ENCODE measurements around the gene EXOC3L2.
"Not testable (repeated sequence)": the region's sequence is repeated elsewhere in the genome, so short reads cannot be mapped to it uniquely, and the experiment has no call there.

The EXOC3L2 gene

DNA sequence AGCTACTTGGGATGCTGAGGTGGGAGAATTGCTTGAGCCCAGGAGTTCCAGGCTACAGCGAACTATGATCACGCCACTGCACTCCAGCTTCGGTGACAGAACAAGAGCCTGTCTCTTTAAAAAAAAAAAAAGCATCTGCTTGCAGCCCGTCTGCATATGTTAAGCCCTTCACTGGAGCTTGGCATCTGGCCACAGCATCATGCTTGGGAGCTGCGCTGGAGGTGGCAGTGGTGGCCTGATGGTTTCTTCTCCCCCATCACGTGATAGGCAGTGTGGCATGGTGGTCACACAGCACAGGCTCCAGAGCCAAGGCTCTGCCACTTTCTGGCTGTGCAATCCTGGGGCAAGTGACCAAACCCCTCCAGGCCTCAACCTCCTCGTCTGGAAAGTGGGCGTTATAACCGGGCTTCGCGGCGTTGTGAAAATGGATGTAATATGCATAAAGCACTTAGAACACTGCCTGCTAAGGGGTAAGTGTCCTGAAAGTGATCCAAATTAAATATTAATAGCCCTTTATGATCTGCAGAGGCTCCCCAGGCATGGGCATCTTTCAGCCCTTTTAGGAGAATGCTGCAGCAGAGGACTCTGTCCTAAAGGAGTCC lies 30.3 kb upstream of the EXOC3L2 start:
- Histone ChIP-seq H3K4me1 (ENCODE audit: control insufficient read depth, insufficient read depth, low read length) (no peaks in the 10 kb centered on the region), H3K4me3 (ENCODE audit: low read depth, low read length) (no peak overlapping the region), H3K9me3 (ENCODE audit: control insufficient read depth, insufficient read depth, low read length) (no peaks in the 10 kb centered on the region), H3K27me3 (ENCODE audit: control insufficient read depth, insufficient read depth, low read length) (no peaks in the 10 kb centered on the region), H3K27ac (ENCODE audit: low read depth, low read length) (no peak overlapping the region), H3K36me3 (ENCODE audit: control insufficient read depth, insufficient read depth, low read length) (peaks cover 58% of the 10 kb centered on the region), H3K9ac (ENCODE audit: low read depth, low read length) (no peak overlapping the region)

DNA sequence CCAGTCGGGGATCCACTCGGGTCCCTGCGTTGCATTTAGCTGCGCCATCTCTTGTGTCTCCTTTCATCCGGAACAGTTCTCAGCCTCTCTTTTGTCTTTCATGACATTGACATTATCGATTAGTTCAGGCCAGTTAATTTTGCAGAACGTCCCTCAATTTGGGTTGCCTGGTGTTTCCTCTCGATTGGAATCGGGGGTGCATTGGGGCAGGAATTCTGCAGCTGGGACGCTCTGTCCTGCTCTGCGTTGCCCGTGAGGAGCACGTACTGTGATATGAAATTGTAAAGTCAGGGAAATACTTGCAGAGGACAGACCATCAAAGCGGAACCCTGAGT lies 28.3 kb upstream of the EXOC3L2 start:
- H3K9me3 ChIP-seq (ENCODE audit: control insufficient read depth, insufficient read depth, low read length) = no peaks in the 10 kb centered on the region
- no peaks in the 10 kb centered on the region for H3K27me3 ChIP-seq (ENCODE audit: control insufficient read depth, insufficient read depth, low read length)
- H3K9ac ChIP-seq (ENCODE audit: low read depth, low read length) = no peak overlapping the region
- H3K4me1 ChIP-seq (ENCODE audit: control insufficient read depth, insufficient read depth, low read length) = no peaks in the 10 kb centered on the region
- H3K4me3 ChIP-seq (ENCODE audit: low read depth, low read length) = no peak overlapping the region
- H3K36me3 ChIP-seq (ENCODE audit: control insufficient read depth, insufficient read depth, low read length) = peaks cover 47% of the 10 kb centered on the region
- no peak overlapping the region for H3K27ac ChIP-seq (ENCODE audit: low read depth, low read length)

DNA sequence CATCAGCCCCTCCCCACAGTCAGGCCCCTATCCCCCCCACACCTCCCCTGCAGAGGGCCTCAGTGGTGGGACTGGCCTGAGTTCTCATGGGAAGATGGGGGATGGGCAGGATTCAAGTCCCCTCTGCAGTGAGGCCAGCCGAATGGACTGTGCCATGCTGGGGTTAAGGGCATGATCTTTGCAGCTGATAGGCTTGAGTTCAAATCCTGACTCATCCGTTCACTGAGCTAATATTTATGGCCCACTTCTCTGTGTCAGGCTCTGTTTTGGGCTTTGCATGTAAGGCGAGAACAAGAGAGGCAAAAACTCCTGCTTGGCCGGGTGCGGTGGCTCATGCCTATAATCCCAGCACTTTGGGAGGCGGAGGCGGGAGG lies 26.5 kb upstream of the EXOC3L2 start:
- Histone ChIP-seq H3K4me3 (ENCODE audit: low read depth, low read length) (no peak overlapping the region), H3K27me3 (ENCODE audit: control insufficient read depth, insufficient read depth, low read length) (no peaks in the 10 kb centered on the region), H3K9ac (ENCODE audit: low read depth, low read length) (no peak overlapping the region), H3K36me3 (ENCODE audit: control insufficient read depth, insufficient read depth, low read length) (peaks cover 44% of the 10 kb centered on the region), H3K4me1 (ENCODE audit: control insufficient read depth, insufficient read depth, low read length) (no peaks in the 10 kb centered on the region), H3K9me3 (ENCODE audit: control insufficient read depth, insufficient read depth, low read length) (no peaks in the 10 kb centered on the region), H3K27ac (ENCODE audit: low read depth, low read length) (no peak overlapping the region)

DNA sequence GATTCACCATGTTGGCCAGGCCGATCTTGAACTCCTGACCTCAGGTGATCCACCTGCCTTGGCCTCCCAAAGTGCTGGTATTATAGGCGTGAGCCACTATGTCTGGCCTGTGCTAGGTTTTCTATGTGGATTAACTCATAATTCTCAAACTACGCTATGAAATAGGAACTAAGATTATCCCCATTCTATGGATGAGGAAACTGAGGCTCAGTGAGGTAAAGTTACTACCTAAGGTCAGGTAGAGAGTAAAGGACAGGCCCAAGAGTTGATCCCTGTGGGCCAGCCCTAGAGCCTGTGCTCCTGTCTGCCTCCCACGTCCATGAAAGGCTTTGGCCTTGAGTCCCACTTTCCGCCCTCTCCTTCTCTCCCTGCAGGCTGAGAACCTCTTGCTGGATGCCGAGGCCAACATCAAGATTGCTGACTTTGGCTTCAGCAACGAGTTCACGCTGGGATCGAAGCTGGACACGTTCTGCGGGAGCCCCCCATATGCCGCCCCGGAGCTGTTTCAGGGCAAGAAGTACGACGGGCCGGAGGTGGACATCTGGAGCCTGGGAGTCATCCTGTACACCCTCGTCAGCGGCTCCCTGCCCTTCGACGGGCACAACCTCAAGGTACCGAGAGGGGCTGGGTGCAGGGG lies 26.0 kb upstream of the EXOC3L2 start:
- Histone ChIP-seq H3K27me3 (ENCODE audit: control insufficient read depth, insufficient read depth, low read length) (no peaks in the 10 kb centered on the region), H3K36me3 (ENCODE audit: control insufficient read depth, insufficient read depth, low read length) (peaks cover 45% of the 10 kb centered on the region), H3K9me3 (ENCODE audit: control insufficient read depth, insufficient read depth, low read length) (no peaks in the 10 kb centered on the region), H3K4me3 (ENCODE audit: low read depth, low read length) (no peak overlapping the region), H3K4me1 (ENCODE audit: control insufficient read depth, insufficient read depth, low read length) (no peaks in the 10 kb centered on the region), H3K27ac (ENCODE audit: low read depth, low read length) (no peak overlapping the region), H3K9ac (ENCODE audit: low read depth, low read length) (no peak overlapping the region)

DNA sequence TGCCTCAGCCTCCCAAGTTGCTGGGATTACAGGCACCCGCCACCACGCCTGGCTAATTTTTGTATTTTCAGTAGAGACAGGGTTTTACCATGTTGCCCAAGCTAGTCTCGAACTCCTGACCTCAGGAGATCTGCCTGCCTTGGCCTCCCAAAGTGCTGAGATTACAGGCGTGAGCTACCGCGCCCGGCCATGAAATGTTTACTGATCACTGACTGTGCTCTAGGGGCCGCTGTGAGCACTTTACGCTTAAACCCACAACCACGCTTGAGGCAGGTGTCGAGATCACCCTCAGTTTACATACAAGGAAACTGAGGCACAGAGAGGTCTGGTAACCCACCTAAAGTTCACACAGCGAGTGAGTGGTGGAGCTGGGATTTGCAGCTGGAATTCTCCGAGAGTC lies 24.7 kb upstream of the EXOC3L2 start:
- not testable (repeated sequence) for H3K9ac ChIP-seq (ENCODE audit: low read depth, low read length); H3K4me1 ChIP-seq (ENCODE audit: control insufficient read depth, insufficient read depth, low read length); H3K27ac ChIP-seq (ENCODE audit: low read depth, low read length); H3K4me3 ChIP-seq (ENCODE audit: low read depth, low read length); H3K27me3 ChIP-seq (ENCODE audit: control insufficient read depth, insufficient read depth, low read length); H3K9me3 ChIP-seq (ENCODE audit: control insufficient read depth, insufficient read depth, low read length)
- peaks cover 40% of the 10 kb centered on the region for H3K36me3 ChIP-seq (ENCODE audit: control insufficient read depth, insufficient read depth, low read length)

DNA sequence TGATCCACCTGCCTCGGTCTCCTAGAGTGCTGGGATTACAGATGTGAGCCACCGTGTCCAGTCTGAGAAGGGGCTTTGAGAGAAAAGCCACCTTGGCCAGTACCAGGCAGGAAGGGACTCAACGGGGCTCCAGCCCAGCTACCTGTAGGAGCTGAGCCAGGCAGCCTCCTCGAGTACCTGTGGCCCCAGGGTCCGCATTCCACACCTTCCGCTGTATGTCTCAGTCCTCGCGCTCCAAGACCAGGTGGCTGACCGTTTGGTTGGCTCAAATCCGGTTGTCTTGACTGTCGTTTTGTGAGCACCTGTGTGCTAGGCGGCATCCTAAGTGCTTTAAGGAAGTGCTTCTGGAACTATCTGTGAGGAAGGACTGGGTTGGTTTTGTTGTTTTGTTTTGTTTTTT lies 22.1 kb upstream of the EXOC3L2 start:
- no peaks in the 10 kb centered on the region for H3K27me3 ChIP-seq (ENCODE audit: control insufficient read depth, insufficient read depth, low read length)
- peaks cover 27% of the 10 kb centered on the region; the same call in 1 of the 2 replicates for H3K36me3 ChIP-seq (ENCODE audit: control insufficient read depth, insufficient read depth, low read length)
- no peaks in the 10 kb centered on the region for H3K4me1 ChIP-seq (ENCODE audit: control insufficient read depth, insufficient read depth, low read length)
- no peaks in the 10 kb centered on the region for H3K9me3 ChIP-seq (ENCODE audit: control insufficient read depth, insufficient read depth, low read length)
- no peak overlapping the region for H3K27ac ChIP-seq (ENCODE audit: low read depth, low read length)
- no peak overlapping the region for H3K9ac ChIP-seq (ENCODE audit: low read depth, low read length)
- H3K4me3 ChIP-seq (ENCODE audit: low read depth, low read length) = no peak overlapping the region

DNA sequence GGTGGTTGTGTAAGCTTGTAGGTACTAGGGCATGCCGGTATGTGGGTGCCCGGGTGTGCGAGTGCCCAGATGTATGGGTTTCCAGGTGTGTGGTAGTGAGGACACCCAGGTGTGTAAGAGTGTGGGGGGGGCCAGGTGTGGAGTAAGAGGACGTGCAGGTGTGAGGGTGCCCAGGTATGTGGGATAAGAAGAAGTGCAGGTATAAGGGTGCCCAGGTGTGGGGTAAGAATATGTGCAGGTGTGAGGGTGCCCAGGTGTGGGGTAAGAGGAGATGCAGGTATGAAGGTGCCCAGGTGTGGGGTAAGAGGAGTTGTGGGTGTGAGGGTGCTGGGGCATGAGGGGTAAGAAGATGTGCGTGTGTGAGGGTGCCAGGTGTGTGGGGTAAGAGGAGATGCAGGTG lies 20.2 kb upstream of the EXOC3L2 start:
- no peak overlapping the region for H3K27ac ChIP-seq (ENCODE audit: low read depth, low read length)
- no peak overlapping the region for H3K9ac ChIP-seq (ENCODE audit: low read depth, low read length)
- peaks cover 14% of the 10 kb centered on the region; the same call in 1 of the 2 replicates for H3K36me3 ChIP-seq (ENCODE audit: control insufficient read depth, insufficient read depth, low read length)

DNA sequence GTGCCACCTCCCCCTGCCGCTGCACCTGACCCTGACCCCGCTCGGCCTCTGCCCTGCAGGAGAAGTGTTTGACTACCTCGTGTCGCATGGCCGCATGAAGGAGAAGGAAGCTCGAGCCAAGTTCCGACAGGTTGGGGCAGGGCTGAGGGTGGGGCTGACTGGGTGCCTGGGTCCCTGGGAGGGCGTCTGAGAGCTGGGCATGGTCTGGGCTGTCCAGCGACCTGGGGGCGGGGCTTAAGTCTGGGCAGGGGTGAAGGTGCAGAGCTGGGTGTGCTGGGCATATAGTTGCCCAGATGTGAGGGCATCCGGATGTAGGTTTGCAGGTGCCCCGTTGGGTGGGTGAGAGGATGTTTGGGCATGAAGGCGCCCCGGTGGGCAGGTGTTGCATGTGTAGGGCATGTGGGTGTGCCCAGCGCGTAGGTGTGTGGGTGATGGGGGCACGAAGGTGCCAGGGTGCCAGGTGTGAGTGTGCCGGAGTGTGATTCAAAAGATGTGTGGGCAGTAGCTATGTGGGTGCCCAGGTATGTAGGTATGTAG lies 19.6 kb upstream of the EXOC3L2 start:
- H3K36me3 ChIP-seq (ENCODE audit: control insufficient read depth, insufficient read depth, low read length) = peaks cover 14% of the 10 kb centered on the region; the same call in 1 of the 2 replicates
- H3K27me3 ChIP-seq (ENCODE audit: control insufficient read depth, insufficient read depth, low read length) = no peaks in the 10 kb centered on the region
- no peaks in the 10 kb centered on the region for H3K9me3 ChIP-seq (ENCODE audit: control insufficient read depth, insufficient read depth, low read length)
- H3K4me1 ChIP-seq (ENCODE audit: control insufficient read depth, insufficient read depth, low read length) = no peaks in the 10 kb centered on the region
- no peak overlapping the region for H3K9ac ChIP-seq (ENCODE audit: low read depth, low read length)
- no peak overlapping the region for H3K27ac ChIP-seq (ENCODE audit: low read depth, low read length)
- no peak overlapping the region for H3K4me3 ChIP-seq (ENCODE audit: low read depth, low read length)

More for the DNA sequence above, 20.2 kb upstream of the EXOC3L2 start:
- Histone ChIP-seq H3K4me3 (ENCODE audit: low read depth, low read length) (no peak overlapping the region), H3K27me3 (ENCODE audit: control insufficient read depth, insufficient read depth, low read length) (no peaks in the 10 kb centered on the region), H3K4me1 (ENCODE audit: control insufficient read depth, insufficient read depth, low read length) (no peaks in the 10 kb centered on the region), H3K9me3 (ENCODE audit: control insufficient read depth, insufficient read depth, low read length) (no peaks in the 10 kb centered on the region)

DNA sequence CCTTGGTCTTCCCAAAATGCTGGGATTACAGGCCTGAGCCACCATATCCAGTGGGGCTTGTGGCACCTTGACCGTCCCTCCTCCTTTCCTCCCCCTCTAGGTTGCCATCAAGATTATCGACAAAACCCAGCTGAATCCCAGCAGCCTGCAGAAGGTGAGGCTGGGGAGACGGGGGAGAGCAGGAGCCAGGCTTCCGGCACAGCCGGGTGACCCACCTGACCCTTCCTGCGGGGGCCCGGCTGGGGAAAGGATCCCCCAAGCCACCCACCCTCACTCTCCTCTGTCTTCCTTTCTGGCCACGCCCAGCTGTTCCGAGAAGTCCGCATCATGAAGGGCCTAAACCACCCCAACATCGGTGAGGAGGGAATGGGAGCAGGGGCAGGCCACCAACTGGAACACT lies 17.8 kb upstream of the EXOC3L2 start:
- Histone ChIP-seq H3K9me3 (ENCODE audit: control insufficient read depth, insufficient read depth, low read length) (no peaks in the 10 kb centered on the region), H3K9ac (ENCODE audit: low read depth, low read length) (no peak overlapping the region), H3K36me3 (ENCODE audit: control insufficient read depth, insufficient read depth, low read length) (peaks cover 11% of the 10 kb centered on the region; the same call in 1 of the 2 replicates), H3K4me1 (ENCODE audit: control insufficient read depth, insufficient read depth, low read length) (no peaks in the 10 kb centered on the region), H3K27me3 (ENCODE audit: control insufficient read depth, insufficient read depth, low read length) (no peaks in the 10 kb centered on the region), H3K4me3 (ENCODE audit: low read depth, low read length) (no peak overlapping the region), H3K27ac (ENCODE audit: low read depth, low read length) (no peak overlapping the region)

DNA sequence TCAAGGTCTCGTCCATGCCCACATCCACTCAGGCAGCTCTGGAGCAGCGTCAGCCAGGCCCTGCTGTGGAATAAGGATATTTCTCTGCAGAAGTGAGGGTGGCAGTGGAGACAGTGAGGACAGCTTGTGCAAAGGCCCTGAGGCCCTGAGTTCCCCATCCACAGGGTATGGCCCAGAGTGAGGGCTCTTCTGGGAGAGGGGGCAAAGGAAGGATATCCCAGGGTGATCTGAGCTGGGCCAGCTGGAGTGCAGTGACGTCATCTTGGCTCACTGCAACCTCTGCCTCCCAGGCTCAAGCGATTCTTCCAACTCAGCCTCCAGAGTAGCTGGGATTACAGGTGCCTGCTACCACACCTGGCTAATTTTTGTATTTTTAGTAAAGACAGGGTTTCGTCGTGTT lies 17.4 kb upstream of the EXOC3L2 start:
- Histone ChIP-seq H3K4me3 (ENCODE audit: low read depth, low read length) (no peak overlapping the region), H3K36me3 (ENCODE audit: control insufficient read depth, insufficient read depth, low read length) (peaks cover 10% of the 10 kb centered on the region; the same call in 1 of the 2 replicates), H3K27me3 (ENCODE audit: control insufficient read depth, insufficient read depth, low read length) (no peaks in the 10 kb centered on the region), H3K9ac (ENCODE audit: low read depth, low read length) (no peak overlapping the region), H3K9me3 (ENCODE audit: control insufficient read depth, insufficient read depth, low read length) (no peaks in the 10 kb centered on the region), H3K4me1 (ENCODE audit: control insufficient read depth, insufficient read depth, low read length) (no peaks in the 10 kb centered on the region), H3K27ac (ENCODE audit: low read depth, low read length) (no peak overlapping the region)

DNA sequence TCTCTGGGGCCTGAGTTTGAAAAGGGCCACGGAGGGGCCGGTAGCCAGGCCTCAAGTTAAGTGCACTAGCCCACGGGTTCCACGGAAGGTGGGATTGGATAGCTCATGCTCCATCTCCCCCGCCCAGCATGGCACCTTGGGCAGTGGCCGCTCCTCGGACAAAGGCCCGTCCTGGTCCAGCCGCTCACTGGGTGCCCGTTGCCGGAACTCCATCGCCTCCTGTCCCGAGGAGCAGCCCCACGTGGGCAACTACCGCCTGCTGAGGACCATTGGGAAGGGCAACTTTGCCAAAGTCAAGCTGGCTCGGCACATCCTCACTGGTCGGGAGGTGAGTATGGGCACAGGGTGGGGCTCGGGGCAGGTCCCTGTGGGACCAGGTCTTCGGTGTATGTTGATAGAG lies 13.7 kb upstream of the EXOC3L2 start:
- Histone ChIP-seq H3K4me3 (ENCODE audit: low read depth, low read length) (no peak overlapping the region), H3K27me3 (ENCODE audit: control insufficient read depth, insufficient read depth, low read length) (no peaks in the 10 kb centered on the region), H3K36me3 (ENCODE audit: control insufficient read depth, insufficient read depth, low read length) (no peaks in the 10 kb centered on the region), H3K27ac (ENCODE audit: low read depth, low read length) (no peak overlapping the region), H3K9ac (ENCODE audit: low read depth, low read length) (no peak overlapping the region), H3K9me3 (ENCODE audit: control insufficient read depth, insufficient read depth, low read length) (no peaks in the 10 kb centered on the region), H3K4me1 (ENCODE audit: control insufficient read depth, insufficient read depth, low read length) (no peaks in the 10 kb centered on the region)

All from HUES48 (cell line).